GM12872 (cell line): ENCODE measurements around the gene SON.

Source experiments
- CTCF ChIP-seq: IDR thresholded peaks from 3 replicates; pipeline ENCODE4 v1.5.1; 2011; ENCODE audit warnings: low read depth, mild to moderate bottlenecking, low read length, moderate library complexity; ENCODE audit not compliant: insufficient read depth

Gene SON

GRCh38 chr21:33554982-33555344 lies 12.1 kb downstream of the SON start:
- no peak for TF ChIP-seq CTCF

- no peak for TF ChIP-seq CTCF
Measured at GRCh38 chr21:33557447-33557846, 14.6 kb downstream of the SON start.

- TF ChIP-seq CTCF, result no peak
Measured at GRCh38 chr21:33558777-33559421, 16.1 kb downstream of the SON start.

GRCh38 chr21:33559813-33560212 lies 17.0 kb downstream of the SON start:
- no peak for TF ChIP-seq CTCF

GRCh38 chr21:33560965-33561364 lies 18.1 kb downstream of the SON start:
- no peak for TF ChIP-seq CTCF

GRCh38 chr21:33561373-33561772 lies 18.5 kb downstream of the SON start:
- no peak for TF ChIP-seq CTCF

- TF ChIP-seq CTCF, result no peak
Measured at GRCh38 chr21:33562389-33562788, 19.6 kb downstream of the SON start.
